ENCODE measurements around the gene GDAP2.

The GDAP2 gene

DNA sequence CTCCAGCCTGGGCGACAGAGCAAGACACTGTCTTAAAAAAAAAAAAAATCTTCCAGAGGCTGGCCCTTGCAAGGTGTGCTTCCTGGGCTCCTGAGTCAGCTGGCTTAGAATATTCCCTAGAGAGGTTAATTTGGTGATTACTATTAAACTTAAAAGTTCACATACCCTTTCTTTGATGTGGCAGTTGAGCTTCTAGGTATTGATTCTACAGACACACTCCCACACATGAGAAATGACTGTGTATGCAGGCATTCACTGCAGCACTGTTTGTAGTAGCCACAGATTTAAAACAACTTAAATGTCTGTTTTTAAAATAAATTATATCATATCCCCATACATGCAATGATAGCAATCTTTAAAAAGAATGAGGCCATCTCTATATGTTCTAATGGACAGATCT, 93.4 kb downstream of the GDAP2 start:
- DNase-seq, result no peak

DNA sequence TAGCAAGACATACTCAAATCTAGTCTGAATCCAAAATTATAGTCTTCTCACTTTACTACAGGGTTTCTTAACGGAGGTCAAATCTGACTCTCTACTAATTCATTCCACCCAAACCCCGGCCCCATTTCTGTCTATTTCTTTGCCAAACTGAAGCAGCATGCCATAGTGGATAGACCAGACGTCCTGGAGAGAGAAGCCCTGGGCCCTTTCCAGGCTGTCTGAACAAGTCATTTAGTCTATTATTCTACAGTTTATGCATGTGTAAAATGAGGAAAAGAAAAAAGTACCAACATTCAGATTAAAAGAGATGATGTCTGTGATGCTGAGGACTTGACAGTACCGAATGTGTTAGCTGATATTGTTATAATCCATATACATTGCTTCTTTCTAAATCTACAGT, 95.0 kb downstream of the GDAP2 start:
- no peak for DNase-seq

DNA sequence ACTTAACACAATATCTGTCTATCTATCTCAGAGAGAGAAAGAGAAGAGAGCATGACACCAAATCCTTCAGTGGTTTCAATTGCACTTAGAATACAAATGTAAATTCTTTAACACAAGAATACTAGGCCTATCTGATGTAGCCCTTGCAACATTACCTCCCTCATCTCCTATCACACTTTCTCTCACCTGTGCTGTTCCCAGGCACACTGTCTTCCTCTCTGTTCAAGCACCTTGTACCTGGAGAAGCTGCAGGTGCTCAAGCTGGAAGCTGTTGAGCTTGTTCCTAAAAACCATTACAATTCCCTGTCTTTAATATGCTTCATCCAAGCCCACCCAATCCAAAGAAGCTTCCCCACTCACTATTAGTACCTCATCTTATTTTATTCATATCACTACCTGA, 97.0 kb downstream of the GDAP2 start:
- no peak for DNase-seq

DNA sequence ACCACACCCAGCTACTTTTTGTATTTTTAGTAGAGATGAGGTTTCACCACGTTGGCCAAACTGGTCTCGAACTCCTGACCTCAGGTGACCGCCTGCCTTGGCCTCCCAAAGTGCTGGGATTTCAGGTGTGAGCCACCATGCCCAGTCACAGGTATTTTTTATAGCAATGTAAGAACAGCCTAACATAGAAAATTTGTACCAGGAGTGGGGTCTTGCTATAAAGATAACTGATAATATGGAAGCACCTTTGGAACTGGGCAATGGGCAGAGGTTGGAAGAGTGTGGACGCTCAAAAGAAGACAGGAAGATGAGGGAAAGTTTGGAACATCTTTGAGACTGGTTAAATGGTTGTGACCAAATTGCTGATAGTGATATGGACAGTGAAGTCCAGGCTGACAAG, 99.2 kb downstream of the GDAP2 start:
- no peak for DNase-seq

DNA sequence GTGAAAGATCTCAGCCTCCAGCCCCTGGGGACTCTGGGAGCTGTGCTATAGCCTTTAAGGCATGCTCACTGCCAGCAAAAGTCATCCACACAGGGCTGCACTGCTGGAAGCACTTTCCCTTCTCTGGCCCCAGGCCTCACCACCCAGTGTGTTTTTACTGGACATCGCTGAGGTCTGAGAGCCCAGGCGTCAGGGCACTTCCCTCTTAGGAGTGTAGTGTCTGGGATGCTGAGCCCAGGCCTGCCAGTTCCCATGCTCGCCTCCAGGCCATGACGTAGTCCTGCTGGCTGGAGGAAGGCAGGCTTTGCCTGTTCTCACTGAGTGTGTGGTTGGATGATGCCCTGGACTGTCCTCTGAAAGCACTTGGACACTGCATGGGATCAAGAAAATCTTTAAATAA, 101.2 kb downstream of the GDAP2 start:
- DNase-seq, result no peak

DNA sequence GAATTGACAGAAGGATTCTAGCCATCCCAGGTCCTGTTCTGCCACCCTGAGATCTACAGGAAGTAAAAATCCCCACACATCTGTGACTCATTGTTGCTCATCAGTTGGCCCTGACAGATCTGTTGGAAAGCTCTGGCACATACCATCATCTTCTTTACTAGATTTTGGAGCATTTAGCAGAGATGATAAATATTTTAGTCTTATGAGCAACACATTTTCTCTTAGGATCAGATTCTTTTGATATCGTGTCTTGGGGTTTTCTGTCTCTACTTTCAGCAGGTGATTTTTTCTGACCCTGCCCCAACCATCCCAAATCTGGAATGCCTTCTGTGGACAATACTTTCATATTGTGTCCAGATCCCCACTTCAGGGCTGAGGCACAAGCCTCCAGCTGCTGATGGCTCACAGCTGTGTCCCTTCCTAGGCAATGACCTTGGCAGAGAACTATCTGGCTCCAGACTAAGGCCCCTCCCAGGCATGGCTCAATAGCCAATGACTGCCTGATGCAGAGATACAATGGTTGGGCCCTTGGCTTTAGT, 102.8 kb downstream of the GDAP2 start:
- DNase-seq, result no peak

DNA sequence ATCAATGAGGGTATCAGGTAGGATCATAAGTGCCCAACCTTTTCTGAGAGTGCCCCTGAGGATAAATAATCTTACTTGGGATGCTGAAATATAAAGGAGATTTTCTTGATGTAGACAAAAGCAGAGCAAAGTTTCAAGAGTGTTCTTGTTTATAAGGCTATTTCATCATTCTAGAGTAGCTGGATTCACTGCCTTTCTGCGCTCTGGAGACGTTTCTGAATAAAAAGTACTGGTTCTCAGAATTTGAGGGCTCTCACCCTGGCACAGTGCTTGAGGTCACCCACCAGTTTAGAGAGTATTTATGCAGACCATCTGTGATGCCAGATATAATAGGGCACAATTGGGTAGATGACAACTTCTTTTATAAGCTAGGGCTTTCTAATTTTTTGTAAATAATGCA, 103.3 kb downstream of the GDAP2 start:
- DNase-seq, result no peak

DNA sequence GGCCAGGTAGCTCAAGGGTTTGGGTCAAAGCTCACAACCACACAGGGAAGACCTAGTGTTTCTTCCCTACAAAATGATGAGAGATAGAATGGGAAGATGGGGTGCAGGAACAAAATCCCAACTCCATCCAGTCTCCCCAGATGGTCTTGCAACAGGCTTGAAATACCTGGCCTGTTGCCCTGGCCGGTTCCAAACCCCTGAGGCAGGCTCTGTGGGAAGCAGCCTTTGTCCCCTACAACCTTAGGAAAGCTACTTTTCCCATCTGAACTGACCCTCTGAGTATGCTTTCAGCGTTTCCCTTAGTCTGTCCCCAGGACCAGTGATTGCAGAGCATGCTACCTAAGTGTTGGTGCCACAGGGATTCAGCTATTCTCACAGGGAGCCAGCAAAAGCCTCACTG, 104.0 kb downstream of the GDAP2 start:
- DNase-seq, result no peak

DNA sequence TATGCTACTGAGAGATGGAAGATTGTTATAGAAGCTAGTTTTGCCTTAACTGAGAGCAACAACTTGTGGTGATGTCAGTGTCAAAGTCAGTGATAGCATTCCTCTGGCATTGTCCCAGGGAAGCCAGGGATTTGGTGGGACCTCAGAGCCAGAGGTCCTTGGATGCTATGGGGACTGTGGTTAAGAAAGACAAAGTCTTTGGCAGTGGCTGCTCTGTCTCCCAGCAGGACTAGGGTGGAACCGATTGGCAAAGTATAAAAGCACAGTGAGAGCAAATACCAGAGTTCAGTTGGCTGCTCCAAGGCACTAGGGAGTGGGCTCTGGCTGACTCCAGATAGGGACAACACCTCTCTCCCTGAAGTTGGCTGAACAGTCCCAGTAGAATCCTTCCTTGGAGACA, 104.8 kb downstream of the GDAP2 start:
- DNase-seq, result no peak

DNA sequence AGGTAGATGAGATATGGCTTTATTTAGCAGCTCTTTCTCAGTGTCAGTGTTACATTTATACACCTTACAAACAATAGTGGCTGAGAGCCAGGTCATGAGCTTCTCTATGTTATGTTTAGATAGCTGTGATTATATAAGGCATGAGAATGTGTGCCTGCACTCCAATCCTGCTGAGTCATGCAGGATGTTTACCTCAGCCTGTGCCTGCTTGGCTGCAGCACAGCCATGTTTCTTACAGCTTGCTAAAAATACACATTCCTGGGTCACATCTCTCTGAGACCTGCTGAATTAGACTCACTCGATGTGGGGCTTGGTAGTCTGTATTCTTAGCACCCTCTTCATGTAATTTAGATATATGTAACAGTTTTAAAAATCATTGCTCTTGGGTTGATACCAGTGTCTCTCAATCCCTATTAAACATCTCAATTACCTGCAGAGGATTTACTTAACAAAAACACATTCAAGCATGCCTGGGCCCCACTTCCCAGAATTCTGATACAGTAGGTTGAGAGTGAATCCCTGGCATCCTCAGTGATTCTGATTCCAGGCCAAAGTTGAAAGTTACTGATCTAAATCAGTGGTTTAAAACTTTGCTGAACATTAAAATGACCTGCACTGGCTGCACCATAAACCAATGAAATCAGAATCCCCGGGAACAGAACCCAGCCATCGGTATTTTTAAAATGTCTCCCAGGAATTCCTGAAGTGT, 107.5 kb downstream of the GDAP2 start:
- no peak for DNase-seq

DNA sequence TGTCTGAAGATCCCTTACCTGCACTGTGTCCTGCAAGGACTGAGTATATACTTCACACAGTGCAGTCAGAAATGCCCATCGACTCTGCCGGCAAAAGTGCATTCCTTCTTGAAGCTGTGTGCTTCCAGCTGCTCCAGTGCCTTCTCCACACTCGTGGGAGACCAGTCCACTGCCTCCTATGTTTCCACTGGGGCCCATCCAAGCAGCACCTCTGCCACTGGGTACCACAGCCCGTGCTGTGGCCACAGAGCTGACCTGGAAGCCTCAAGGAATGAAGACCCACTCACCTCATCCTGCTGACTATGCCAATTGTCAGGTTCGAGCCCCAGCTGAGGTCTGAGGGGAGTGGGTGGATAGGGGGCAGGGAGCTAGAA, 108.1 kb downstream of the GDAP2 start:
- no peak for DNase-seq

DNA sequence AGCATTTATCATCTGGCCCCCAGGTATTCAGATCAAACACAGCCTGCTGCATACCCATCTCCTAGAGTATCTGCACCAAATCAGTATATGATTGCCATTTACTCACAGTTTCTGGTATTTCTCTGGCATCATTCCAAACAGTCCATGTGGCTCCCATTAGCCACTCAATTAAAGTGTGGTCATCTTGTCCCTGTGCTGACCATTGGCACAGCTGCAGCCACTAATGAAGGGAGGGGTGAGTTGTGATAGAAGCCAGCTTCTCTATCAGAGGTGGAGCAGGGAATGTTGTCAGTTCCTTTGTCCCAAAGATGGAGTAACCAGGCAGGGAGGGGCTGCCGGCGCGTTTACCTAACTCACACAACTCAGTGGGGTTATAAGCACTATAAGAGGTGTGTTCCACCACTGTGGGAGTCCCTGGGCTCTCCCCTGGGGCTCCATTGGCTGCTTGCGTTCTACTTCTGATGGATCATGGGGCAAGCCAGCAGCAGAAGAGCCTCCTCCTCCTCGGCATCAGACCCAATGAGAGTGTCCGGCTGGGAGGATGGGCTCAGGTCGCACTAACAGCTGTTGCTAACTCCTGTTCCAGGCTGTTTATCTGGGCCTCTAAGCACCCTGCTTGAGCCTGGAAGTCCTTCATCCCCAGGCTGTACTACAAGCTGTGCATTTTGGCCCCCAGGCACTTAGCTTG, 108.6 kb downstream of the GDAP2 start:
- no peak for DNase-seq

DNA sequence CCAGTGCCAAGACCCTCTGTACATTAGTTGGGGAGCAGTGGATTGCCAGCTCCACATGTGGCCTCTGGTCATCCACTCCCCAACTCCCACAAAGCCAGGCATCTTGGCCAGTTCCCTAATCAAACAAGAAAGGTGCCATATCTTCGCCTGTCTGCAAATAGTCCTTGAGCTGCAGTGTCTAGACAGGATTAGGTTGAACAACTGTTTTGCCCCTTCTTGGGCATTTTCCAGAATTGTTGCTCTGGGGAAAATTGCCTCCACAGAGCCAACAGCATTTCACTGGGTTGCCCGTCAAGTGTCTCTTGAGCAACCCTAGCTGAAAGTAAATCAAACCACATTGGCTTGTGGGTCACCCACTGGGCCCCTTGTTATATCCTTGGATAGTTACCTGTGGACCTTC, 109.3 kb downstream of the GDAP2 start:
- no peak for DNase-seq

DNA sequence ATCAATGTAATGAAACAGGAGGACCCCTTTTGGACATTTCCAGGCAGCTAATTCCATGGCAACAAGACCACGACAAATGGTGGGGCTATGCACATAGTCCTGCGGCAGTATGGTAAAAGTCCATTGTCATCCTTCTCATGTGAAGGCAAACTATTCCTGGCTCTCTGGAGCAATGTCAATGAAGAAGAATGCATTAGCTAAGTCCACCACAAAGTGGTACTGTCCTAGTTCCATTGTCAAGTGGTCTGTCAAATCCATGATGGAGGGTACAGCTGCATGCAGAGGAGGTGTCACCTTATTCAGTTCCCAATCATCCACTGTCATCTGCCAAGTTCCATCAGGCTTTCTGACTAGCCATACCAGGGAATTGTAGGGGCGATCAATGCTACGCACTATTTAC, 110.1 kb downstream of the GDAP2 start:
- no peak for DNase-seq

DNA sequence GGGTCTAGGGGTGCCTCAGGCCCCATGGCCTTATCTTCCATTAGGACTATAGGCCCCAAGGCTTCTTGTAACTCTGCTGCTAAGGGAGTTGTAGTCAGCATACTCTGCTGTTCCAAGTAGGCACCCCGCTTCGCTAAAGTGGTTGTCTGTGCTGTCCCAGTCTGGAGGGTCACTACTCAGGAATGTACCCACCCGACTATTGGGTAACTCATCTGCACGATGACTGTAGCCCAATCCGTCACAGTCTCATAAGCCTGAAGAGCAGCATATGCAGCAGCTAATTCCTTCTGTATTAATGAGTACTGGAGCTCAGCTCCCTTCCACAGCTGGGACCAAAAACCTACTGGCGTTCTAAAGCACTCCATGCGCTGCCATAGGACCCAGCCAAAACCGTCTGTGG, 111.0 kb downstream of the GDAP2 start:
- DNase-seq, result no peak

DNA sequence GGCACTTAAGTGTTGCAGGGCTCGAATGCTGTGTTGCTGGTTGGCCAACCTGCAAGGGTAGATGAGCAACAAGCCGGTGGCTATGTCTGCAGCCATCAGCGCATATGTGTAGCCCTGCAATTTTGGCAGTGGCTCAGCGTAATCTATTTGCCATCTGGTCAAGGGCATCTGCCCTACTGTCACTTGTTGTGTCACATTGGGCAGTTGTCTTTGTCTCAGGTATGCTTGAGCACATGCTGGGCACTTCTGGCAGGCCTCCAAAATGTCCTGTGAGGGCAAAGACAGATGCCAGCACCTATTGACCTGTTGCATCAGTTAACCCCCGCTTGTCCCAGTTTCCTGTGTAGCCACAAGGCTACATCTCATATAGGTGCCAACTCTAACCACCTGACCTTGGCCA, 111.8 kb downstream of the GDAP2 start:
- no peak for DNase-seq

DNA sequence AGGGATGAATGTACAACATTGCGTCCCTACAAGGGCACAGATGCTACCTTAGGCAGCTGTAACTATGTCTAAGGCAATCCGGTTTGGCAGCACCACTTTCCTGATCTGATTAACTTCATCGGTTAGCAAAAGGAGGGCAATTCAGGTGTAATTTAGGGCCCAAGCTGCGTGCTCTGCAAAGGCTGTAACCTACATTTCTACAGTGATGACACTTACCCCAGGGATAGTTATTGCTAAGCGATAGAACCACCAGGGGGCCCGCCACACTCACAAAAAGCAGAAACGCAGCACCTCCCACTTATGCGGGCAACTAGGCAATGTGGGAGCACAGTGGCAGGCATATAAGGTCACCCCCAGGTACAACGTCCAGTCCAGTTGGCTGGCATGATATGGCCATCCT, 113.5 kb downstream of the GDAP2 start:
- no peak for DNase-seq

DNA sequence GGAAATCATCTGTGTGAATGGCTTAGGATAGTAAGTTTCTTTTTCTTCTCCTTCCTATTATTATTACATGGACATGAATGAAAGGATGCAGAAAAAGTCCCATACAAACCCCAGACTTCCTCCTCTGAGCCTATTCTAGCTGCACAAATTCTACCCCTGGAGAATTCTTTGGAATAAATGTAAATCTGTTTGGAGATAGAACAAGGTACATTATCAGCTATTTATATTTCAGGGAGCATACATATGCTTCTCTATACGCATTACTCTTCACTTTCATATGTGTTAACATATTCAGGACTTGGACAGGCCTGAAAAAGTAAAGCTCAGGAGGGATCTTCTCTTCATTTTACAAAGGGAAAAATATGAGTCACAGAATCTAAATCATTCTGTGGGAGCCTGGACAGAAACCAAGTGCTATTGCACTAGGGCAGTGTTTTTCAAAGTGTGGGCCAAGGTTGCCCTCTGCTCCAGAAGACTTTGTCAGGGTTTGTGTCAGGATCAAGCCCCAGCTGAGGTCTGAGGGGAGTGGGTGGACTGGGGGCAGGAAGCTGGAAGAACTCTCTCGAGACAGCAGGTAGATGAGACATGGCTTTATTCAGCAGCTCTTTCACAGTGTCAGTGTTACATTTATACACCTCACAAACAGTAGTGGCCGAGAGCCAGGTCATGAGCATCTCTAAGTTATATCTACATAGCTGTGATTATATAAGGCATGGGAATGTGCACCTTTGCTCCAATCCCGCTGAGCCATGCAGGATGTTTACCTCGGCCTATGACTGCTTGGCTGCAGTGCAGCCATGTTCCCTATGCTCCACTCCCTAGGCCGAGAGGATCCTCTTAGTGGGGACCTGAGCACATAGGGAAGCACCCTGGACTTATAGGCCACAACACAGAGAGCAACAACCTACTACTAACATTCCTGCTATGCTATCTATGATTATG, 114.3 kb downstream of the GDAP2 start:
- no peak for DNase-seq
